GM12864 (cell line): ENCODE measurements around the gene PSMB5.
A peak's percentile ranks its signal among the peaks of the same experiment; 100 is the strongest.

ENCODE experiments used
- DNase-seq: peaks from one replicate; pipeline ENCODE4 v3.0.0-alpha.2; 2011; ENCODE audit warnings: low read depth
- H3K4me3 ChIP-seq: 2 replicates; pipeline ENCODE4 v1.5.1; 2011; ENCODE audit warnings: mild to moderate bottlenecking, low read depth, low read length, control low read depth
- TF ChIP-seq, protein P1 (sequence below): IDR thresholded peaks from 2 replicates; pipeline ENCODE4 v1.5.1; 2011; ENCODE audit warnings: low read depth, mild to moderate bottlenecking, moderate library complexity, low read length, control low read depth, inconsistent platforms; ENCODE audit errors: missing control alignments

Gene PSMB5

DNA sequence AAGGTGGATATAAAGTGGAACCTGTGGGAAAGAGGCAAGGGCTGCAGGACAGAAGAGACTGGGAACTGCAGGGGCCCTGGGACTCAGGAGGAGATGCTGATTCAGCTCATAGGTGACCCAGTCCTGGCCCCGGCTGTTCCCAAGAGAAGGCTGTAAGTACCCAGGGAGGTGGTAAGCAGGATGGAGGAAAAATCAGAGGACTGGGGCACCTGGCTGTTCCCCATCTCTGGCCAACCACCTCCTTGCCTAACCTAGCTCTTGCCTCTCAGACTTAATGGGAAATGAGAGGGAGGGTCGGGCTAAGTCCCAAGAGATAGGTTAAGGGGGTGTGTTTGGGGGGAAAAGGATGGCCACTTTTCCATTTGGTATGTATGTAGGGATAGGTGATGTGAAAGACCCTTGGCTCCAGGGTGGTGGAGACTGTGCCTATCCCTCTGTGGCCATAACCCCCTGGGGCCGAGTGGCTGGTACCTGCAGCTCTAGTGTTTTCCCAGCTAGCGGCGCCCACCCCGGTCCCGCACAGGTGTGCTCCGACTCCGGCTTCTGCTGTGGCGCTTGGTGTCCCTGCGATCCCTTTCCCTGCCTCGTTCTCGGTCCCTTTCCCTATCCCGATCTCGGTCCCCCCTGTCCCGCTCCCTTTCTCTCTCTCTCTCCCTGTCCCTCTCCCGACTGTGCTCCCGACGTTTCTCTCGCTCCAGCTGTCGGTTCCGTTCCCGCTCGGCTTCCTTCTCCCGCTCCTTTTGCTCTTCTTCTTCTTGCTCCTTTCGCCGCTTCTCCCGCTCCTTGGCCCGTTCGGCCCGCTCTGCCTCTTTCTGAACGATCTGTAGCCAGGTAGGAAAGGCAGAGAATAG, 24.2 kb upstream of the PSMB5 start:
- DNase-seq: no peak
- H3K4me3 ChIP-seq: no peak overlapping the region
- TF ChIP-seq, protein P1, sequence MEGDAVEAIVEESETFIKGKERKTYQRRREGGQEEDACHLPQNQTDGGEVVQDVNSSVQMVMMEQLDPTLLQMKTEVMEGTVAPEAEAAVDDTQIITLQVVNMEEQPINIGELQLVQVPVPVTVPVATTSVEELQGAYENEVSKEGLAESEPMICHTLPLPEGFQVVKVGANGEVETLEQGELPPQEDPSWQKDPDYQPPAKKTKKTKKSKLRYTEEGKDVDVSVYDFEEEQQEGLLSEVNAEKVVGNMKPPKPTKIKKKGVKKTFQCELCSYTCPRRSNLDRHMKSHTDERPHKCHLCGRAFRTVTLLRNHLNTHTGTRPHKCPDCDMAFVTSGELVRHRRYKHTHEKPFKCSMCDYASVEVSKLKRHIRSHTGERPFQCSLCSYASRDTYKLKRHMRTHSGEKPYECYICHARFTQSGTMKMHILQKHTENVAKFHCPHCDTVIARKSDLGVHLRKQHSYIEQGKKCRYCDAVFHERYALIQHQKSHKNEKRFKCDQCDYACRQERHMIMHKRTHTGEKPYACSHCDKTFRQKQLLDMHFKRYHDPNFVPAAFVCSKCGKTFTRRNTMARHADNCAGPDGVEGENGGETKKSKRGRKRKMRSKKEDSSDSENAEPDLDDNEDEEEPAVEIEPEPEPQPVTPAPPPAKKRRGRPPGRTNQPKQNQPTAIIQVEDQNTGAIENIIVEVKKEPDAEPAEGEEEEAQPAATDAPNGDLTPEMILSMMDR: no peak

- TF ChIP-seq, protein P1: peak; percentile 97
- peak; percentile 59 for DNase-seq
Observed at GRCh38 chr14:23057757-23058653, 23.3 kb upstream of the PSMB5 start.

GRCh38 chr14:23056956-23057756, 22.5 kb upstream of the PSMB5 start, which contains the start of gene CDH24:
Gene CDH24, minus strand, starts transcription at chr14:23057520. Its CDS starts 1,787 bp downstream, at chr14:23055733.
- no peak for DNase-seq

More at GRCh38 chr14:23057757-23058653, 23.3 kb upstream of the PSMB5 start:
- peak overlapping the region; percentile 42 for H3K4me3 ChIP-seq

GRCh38 chr14:23056145-23056955, 21.6 kb upstream of the PSMB5 start:
- H3K4me3 ChIP-seq: no peak overlapping the region; the same call in 1 of the 2 replicates
- no peak for DNase-seq

More at GRCh38 chr14:23056956-23057756, 22.5 kb upstream of the PSMB5 start, which contains the start of gene CDH24:
- H3K4me3 ChIP-seq: peak within 1 kb of the TSS; percentile 42
- TF ChIP-seq, protein P1: no peak

GRCh38 chr14:23055621-23056144, 21.0 kb upstream of the PSMB5 start:
- H3K4me3 ChIP-seq: no peak overlapping the region
- no peak for DNase-seq
- TF ChIP-seq, protein P1: no peak

More at GRCh38 chr14:23056145-23056955, 21.6 kb upstream of the PSMB5 start:
- TF ChIP-seq, protein P1: peak; percentile 92
